ENCODE measurements around the gene RSU1.

The RSU1 gene

DNA sequence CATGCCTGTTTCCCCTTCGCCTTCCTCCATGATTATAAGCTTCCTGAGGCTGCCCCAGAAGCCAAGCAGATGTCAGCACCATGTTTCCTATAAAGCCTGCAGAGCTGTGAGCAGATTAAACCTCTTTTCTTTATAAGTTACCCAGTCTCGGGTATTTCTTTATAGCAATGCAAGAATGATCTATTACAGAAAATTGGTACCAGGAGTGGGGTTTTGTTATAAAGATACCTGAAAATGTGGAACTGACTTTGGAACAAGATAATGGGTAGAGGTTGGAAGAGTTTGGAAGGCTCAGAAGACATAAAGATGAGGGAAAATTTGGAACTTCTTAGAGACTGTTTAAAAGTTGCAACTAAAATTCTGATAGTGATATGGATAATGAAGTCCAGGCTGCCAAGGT is 4.8 kb upstream of the RSU1 start:
- no peak for DNase-seq (ENCODE audit: low spot score)

DNA sequence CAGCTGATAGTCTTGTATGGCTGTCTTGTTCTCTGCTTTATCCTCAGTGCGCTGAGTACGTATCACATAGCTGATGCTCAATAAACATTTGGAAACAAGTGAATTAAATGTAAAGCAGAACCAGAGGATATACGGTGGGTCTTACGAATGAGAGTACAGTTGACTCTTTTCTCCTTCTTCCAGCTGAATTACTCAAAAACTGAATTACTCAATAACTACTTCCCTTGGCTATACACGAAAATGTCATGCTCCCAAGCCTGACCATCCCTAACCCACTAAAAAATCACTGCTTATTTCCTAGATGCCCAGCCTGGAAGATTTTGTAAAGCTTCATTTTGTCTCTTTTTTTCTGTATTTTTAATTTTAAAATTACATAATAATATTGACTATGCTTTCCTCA is 3.2 kb upstream of the RSU1 start:
- DNase-seq (ENCODE audit: low spot score), result no peak

DNA sequence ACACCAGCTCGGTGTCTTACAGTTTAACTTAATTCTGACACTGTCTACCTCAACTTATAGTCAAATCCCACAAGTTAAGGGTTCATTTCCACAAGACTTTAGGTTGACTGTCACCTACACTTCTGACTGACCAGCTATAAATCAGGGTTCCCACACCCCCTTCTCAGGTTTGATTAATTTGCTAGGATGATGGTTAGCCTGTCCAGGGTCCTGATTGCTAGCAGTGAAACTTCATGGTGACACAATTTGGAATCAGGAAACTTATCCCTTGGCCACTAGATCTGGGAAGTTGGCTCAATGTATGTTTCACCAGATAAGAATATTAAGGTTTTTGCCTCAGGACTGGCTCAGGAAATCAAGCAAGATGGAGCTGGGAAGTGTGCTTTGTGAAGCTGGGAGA is 2.8 kb upstream of the RSU1 start:
- DNase-seq (ENCODE audit: low spot score), result no peak

DNA sequence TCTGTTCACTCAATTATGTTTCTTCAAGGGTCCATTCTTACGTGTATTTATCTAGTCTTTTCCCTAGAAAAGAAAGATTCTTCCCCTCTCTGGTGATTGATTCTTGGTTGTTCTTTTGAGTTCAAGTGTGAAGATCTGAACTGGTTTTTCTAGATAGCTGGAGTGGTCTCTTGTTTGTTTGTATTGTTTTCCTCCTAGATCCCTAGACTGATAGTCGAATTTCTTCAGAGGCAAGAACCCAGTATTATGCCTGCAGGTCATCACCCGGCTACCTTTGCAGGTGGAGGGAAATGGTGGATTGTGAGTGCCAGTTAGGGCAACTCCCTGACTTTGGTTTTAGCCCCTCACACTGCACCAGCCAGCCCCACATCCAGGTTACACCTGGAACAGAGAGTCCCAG is 2.2 kb upstream of the RSU1 start:
- no peak for DNase-seq (ENCODE audit: low spot score)

DNA sequence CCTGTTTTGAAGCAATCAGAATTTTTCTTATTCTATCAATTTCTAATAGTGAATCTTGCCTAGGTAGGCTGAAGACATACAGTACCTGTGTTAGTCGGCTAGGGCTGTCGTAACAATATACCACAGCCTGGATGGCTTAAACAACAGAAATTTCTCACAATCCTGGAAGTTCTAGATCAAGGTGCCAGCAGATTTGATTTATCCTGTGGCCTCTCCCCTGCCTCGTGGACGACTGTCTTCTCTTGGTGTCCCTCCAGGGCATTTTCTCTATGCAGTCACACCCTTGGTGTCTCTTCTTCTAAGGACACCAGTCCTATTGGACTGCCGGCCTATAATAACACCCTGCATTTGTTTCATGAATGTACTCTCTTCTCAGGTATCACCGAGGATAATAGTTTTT is 1.8 kb upstream of the RSU1 start:
- no peak for DNase-seq (ENCODE audit: low spot score)

DNA sequence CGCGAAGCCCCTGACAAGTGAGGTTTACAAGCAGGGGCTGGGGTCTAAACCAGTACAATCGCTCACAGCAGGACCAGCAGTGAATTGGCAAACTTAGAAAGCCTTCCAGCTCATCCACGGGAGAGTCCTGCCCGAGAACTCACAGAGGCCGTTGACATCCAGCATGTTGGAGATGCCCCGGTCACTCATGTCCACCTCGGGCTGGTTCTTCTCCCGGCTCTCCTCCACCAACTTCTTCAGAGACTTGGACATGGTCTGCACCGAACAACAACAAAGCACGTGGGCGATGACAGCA is 447 bp downstream of the RSU1 start:
- no peak for DNase-seq (ENCODE audit: low spot score)

DNA sequence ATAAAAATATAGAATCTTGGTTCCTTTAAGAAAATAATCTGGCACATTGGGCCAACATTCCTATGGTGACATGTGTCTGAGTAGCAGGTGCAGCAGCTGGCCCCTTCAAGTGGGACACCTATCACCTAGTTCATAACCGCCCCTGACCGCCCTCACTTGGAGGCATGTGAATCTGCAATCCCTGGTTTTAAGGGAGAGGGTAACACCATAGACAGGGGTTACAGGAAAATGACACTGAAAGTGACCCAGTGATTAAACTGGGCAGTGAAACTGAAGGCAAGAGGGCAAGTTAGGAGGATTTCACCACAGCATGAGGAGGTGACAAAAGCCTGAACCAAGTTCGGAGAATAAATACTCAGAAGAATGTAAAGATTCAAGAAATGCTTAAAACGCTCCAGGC is 1.1 kb downstream of the RSU1 start:
- no peak for DNase-seq (ENCODE audit: low spot score)

DNA sequence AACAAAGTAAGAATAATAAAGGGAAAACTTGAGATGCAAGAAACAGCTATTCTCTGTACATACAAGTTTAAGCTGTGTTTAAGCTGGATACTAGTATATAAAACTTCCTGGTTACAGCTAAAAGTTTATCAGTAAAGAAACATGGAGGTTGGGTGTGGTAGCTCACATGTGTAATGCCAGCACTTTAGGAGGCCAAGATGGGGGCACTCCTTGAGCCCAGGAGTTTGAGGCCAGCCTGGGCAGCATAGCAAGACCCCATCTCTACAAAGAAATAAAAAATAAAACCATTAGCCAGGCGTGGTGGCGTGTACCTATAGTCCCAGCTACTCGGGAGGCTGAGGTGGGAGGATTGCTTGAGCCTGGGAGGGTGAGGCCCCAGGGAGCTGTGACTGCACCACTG is 3.2 kb downstream of the RSU1 start:
- DNase-seq (ENCODE audit: low spot score), result no peak

DNA sequence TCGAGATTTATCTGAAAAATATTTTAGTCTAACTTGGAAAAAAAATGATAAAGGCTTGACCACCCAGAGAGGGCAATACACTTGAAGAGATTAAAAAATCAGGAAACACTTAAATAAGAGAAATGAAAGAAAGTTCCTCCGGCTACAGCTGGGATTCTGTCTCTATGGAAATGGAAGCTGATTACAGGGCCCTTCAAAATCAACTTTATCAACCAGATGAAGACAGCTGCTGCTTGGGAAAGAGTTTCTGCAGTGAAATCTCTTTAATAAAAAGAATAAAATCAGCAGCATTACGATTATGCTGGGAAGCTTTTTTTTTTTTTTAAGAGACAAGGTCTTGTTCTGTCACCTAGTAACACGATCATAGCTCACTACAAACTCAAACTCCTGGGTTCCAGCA is 4.5 kb downstream of the RSU1 start:
- no peak for DNase-seq (ENCODE audit: low spot score)

DNA sequence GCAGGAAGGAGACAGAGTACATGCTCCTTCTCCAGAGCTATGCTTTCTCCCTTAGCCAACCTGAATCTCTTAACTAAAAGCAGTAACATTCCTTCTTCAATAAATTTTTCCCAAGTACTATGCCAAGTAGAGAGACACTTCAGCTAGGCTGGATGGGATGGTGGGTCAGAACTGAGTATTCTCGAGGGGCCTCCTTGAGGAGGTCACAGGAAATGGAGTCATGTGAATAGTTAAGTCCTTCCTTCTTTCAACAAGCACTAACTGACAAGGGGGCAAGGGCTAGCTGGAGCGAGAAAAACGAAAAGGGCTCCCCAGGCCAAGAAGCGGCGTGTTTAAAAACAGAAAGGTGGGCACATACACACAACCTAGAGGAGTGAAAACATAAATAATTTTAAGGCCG is 5.5 kb downstream of the RSU1 start:
- DNase-seq (ENCODE audit: low spot score), result no peak

DNA sequence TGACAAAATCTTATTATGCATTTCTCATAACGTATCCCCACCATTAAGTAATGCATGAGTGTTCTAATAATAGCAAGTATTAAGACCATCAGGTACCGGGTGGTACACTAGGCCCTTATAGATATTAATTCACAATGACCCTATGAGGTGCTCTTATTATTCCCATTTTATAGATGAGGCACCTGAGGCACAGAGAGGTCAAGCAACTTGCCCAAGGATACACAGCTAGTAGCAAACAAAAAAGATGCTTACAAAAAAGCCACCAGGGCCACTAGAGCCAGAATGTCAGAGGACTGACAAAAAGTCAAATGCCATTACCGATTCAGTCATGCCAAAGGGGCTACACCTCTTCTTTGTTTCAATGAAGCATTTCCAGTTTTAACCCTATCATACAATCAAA is 5.9 kb downstream of the RSU1 start:
- DNase-seq (ENCODE audit: low spot score), result no peak

DNA sequence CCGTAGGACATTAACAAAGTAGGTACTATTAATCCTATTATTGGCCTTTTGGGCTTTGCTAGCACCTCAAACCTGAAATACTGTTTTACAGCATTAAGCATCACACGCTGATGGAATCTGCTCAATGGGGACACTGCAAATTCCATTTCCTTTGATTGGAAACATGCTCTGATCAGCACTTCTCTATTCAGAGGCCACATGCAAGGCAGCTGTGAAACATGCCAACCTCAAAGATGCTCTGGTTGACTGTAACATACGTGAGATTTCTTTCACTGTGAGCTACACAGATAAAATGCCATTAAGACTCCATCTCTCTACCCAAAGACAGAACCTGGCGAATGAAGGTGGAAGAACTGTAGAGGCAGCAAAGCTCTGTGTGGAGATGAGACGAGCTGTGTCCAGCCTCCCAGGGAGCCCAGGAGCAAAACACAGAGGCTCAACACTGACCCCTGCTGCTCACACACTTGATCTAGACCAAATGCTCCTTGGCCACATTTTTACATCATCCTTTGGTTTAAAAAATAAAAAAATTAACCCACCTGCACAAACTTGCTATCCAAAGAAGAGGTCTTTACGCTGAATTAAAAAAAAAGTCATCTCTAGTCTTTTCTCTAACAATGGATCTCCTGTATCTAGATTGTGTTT is 8.0 kb downstream of the RSU1 start:
- DNase-seq (ENCODE audit: low spot score), result peak; percentile 59

DNA sequence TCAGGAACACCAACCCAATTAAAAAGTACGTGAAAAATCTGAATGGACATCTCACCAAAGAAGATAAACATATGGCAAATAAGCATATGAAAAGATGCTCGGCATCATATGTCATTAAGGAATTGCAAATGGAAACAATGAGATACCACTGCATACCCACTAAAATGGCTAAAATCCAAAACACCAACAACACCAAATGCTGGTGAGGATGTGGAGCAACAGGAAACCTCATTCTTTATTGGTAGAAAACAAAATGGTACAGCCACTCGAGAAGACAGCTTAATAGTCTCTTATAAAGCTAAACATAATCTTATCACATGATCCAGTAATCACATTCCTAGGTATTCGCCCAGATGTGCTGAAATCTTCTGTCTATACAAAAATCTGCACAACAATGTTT is 13.1 kb downstream of the RSU1 start:
- no peak for DNase-seq (ENCODE audit: low spot score)

DNA sequence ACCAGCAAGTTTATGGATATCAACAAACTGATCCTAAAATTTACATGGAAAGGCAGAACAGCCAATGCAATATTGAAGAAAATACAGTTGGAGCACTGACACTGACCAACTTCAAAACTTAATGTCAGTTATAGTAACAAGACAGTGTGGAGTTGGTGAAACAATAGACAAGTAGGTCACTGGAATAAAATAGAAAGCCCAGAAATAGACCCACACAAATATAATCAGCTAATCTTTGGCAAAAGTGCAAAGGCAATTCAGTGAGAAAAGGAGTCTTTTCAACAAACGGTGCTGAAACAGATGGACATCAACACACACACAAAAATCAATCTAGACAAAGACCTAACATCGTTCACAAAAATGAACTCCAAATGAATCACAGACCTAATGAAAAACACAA is 13.8 kb downstream of the RSU1 start:
- DNase-seq (ENCODE audit: low spot score), result no peak

DNA sequence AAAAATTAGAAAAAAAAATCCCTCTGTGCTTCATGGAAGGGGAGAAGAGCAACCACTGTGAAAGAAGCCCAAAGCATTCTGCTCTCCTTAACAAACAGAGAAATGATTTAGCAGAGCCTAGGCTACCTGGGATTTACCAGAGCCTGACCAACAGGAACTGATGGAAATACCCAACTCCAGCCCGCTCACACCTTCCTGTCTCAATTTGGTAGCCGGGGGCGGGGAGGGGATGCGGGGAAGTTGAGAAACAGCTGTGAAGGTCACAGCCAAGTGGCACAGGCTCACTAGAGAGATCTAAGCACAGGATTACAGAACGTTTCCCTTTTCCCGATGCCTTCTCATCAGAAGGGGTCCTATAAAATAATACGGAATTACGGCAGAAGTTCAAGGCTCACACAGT is 17.6 kb downstream of the RSU1 start:
- DNase-seq (ENCODE audit: low spot score), result no peak

DNA sequence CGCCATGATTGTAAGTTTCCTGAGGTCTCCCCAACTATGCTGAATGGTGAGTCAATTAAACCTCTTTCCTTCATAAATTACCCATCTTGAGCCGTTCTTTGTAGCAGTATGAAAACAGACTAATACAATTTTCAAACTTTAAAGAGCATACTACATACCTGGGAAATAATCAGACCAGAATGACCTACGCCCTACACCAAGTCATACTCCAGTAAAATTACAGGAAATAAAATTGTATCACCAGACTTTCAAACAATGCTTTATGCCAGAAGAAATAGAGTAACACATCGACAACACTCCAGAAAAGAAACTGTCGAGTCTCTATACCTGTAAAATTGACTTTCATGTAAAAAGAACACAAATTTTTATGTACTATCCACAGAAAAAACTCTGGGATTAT is 18.7 kb downstream of the RSU1 start:
- DNase-seq (ENCODE audit: low spot score), result no peak

DNA sequence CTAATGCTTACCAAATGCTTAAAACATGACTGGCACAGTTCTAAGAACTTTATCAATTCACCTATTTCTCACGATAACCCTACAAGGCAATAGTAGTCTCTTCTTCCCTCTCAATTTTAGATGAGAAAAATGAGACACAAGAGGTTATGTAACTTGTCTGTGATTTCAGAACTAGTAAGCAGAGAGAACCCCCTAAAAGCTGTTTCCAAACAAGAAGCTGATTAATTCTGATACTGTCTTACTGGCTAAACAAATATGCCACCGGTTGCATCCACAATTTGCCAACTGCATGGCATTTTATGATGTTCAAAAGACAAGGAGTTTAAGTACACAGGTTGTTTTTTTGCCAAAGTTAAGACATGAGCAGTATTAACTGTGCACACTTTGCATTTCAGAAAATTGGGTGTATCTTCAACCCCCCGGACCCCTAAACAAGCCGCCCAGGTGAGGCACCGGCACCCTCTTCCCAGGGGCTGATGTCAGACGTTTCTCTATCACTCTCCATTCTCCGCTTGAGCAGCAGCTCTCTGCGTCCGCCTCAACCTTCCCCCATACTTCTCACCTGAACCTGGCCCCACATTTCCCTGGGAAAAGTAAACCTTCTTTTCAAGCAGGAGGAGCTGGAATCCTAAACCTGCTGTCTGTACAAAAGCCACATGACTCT is 21.7 kb downstream of the RSU1 start:
- DNase-seq (ENCODE audit: low spot score), result no peak

DNA sequence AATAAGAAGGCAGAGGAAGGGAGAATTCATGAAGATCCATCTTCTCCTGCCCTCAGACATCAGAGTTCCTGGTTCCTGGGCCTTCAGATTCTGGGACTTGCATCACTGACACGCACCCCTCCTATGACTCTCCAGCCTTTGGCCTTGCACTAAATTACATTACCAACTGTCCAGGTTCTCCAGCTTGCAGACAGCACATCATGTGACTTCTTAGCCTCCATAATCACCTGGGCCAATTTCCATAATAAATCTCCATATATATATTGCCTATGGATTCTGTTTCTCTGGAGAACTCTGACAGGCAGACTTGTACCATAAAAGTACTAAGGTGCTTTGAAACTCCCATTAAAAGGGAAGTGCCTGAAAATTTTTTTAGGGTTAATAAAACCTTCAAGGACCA is 23.2 kb downstream of the RSU1 start:
- no peak for DNase-seq (ENCODE audit: low spot score)

DNA sequence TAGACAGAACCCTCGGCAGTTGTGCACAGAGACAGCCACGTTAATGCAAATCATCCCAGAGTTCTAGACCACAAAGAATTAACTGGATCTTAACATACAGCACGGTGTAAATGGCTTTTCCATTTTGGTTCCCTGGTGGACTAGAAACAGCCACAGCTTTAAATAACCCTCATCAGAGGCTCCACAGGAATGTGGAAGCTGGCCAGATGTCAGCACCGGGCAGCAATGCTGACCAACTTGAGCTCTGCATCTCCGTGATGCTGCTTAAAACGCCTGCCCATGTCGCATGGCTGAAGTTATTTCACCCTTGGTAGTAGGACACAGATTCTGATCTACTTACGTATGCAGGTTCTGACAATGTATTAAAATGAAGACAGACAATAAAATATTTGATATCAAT is 24.5 kb downstream of the RSU1 start:
- no peak for DNase-seq (ENCODE audit: low spot score)

DNA sequence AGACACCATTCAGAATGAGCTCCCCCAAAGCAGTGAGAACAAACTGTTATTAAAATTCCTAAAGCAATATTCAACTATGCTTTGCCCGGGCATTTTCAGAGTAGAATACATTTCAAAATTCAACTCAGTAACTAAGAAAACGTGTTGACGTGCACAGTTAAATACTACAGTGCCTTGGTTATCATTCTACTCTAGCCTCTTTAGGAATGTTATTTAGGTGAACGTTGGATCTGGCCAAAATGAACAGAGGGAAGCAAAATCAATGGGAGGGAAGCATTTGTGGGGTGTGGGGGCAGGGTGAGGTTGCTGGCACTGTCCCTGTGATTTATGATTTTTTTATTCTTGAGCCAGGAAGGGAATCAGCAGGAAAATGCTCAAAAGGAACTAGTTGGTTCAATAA is 27.5 kb downstream of the RSU1 start:
- DNase-seq (ENCODE audit: low spot score), result no peak

DNA sequence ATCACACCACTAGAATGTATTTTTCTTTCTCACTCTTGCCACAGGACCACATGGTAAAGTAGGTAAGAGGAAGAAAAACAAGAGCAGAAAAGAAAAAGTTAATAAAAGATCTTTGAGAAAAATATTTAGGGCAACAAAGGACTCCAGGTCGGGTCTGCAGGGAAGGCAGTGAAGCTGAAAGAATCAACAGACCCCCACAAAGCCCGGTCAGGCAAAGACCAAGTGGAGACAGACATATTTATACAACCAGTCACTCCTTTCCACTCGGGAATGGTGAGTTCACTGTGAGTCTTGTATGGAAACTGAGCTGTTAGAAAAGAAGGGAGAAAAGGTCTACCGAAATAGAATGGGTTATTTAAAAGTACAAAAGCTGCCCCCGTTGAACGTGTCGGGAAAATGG is 28.0 kb downstream of the RSU1 start:
- DNase-seq (ENCODE audit: low spot score), result no peak

DNA sequence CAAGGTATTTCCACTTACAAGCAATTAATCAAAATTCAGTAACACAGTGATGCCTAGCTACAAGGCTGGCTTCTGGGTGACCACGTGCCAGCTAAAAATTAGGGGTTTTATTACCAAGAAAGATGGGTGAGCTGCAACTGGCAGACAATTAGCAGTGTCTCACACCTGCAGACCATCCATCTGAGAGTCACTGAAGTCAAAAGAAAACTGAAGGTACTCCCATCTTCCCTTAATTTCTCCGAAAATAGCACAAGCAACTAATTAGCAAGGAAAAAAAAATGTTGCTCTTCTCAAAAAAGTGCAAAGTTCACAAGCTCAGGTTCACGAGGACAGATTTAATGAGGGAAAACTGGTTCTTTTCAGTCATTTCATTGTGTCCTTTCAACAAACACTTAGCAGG is 28.4 kb downstream of the RSU1 start:
- no peak for DNase-seq (ENCODE audit: low spot score)

DNA sequence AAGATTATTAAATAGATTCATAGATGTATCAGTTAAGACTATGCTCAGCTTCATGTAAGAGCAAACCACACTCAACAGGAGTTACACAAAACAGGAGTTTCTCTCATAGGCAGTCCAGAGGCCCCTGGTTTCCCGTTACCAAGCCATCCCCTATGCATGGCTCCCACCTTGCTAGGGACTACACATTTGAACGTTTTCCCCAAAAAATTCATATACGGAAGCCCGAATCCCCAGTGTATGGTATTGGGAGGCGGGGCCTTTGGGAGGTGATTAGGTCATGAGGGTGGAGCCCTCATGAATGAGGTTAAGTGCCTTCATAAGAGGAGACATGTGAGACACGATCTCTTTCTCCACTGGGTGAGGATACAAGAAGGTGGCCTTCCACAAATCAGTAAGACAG is 29.1 kb downstream of the RSU1 start:
- peak; percentile 24 for DNase-seq (ENCODE audit: low spot score)

DNA sequence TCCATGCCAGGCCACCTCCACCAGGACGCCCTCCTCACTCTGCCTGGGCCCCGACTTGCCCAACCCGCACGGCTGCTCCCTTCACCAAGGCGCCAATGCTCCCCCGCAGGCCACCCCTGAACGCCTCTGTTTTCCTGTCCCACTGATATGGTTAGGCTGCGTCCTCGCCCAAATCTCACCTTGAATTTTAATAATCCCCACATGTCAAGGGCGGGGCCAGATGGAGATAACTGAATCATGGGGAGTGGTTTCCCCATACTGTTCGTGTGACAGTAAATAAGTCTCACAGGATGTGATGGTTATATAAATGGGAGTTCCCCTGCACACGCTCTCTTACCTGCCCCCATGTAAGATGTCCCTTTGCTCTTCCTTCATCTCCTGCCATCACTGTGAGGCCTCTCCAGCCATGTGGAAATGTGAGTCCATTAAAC is 29.8 kb downstream of the RSU1 start:
- DNase-seq (ENCODE audit: low spot score), result peak; percentile 84

Data from CD4-positive, alpha-beta T cell treated with Interleukin-2 at 100 ng/mL for 4 hours (primary cell).